B cell (primary cell): Measurements from ENCODE around the gene PARD3B. TPM values are rescaled to one million over a fixed set of nuclear protein-coding genes. Genes with fewer than 3 reads are reported as not detected.

Source experiments
- ATAC-seq: fragments of 200-7000 bp; cut with Tn5 transposase; one replicate; pipeline ENCODE4 v1.10.0; 2021; ENCODE audit warnings: low read depth, mild to moderate bottlenecking, moderate number of reproducible peaks, moderate library complexity
- CTCF ChIA-PET: fragments of 350-600 bp; sonication (Branson Sonifier 250); formaldehyde crosslinking; loops from one replicate; lab custom pipeline; 2021; ENCODE audit warnings: antibody characterized with exemption, inconsistent platforms; lab: Charles Lee
- POLR2A ChIA-PET: fragments of 350-600 bp; sonication (Branson Sonifier 250); formaldehyde crosslinking; loops from one replicate; lab custom pipeline; 2021; ENCODE audit warnings: antibody characterized with exemption; lab: Charles Lee
- DNase-seq: peaks from one replicate; pipeline ENCODE4 v3.0.0; 2013
- H2AFZ ChIP-seq: 2 replicates; pipeline ENCODE4 v1.6.1; 2012; ENCODE audit warnings: mild to moderate bottlenecking, low read depth, low read length; ENCODE audit not compliant: insufficient read depth, poor library complexity, severe bottlenecking
- H3K27ac ChIP-seq, 2 donors: 1 replicate in 1 of 2; 2 replicates in 1 of 2; pipeline ENCODE4 v1.5.1; 2012 to 2013; ENCODE audit warnings: low read length in 2 of 2, mild to moderate bottlenecking in 2 of 2, moderate library complexity in 1 of 2
- H3K27me3 ChIP-seq, 4 experiments: fragments of 200-600 bp in 1 of 4; sonication (generic) in 1 of 4; replicated peaks in 1 of 4; 1 replicate in 2 of 4; 2 replicates in 2 of 4; pipeline versions ENCODE4 v1.6.1 to v1.7.0; 2013 to 2016; ENCODE audit warnings: low read length in 3 of 4, mild to moderate bottlenecking in 2 of 4, mixed read lengths in 1 of 4, moderate library complexity in 1 of 4; ENCODE audit not compliant: insufficient read depth in 4 of 4, control insufficient read depth in 3 of 4; ENCODE audit errors: control extremely low read depth in 1 of 4
- H3K36me3 ChIP-seq, 2 experiments: replicated peaks in 1 of 2; 1 replicate in 1 of 2; 2 replicates in 1 of 2; pipeline versions ENCODE4 v1.6.1 to v1.7.1; 2013; ENCODE audit warnings: low read length in 1 of 2; ENCODE audit not compliant: insufficient read depth in 2 of 2, control insufficient read depth in 1 of 2; ENCODE audit errors: control extremely low read depth in 1 of 2, extremely low read depth in 1 of 2
- H3K4me1 ChIP-seq, 2 donors: fragments of 200-600 bp in 1 of 2; sonication (generic) in 1 of 2; 1 replicate in 1 of 2; 2 replicates in 1 of 2; pipeline versions ENCODE4 v1.5.1 to v1.6.1; 2013 to 2017; ENCODE audit warnings: low read length in 2 of 2; ENCODE audit not compliant: control insufficient read depth in 2 of 2, insufficient read depth in 2 of 2
- H3K4me2 ChIP-seq: replicated peaks from 2 replicates; pipeline ENCODE3; 2012; ENCODE audit warnings: mild to moderate bottlenecking, low read depth, low read length; ENCODE audit not compliant: poor library complexity, severe bottlenecking
- H3K4me3 ChIP-seq, 5 experiments: fragments of 200-600 bp in 1 of 5; sonication (generic) in 1 of 5; 1 replicate in 3 of 5; 2 replicates in 2 of 5; pipeline versions ENCODE4 v1.5.1 to v1.7.0; 2011 to 2016; ENCODE audit warnings: low read length in 4 of 5, mild to moderate bottlenecking in 4 of 5, low read depth in 2 of 5, control low read depth in 1 of 5, moderate library complexity in 1 of 5; ENCODE audit not compliant: insufficient read depth in 1 of 5; ENCODE audit errors: control extremely low read depth in 1 of 5, extremely low read depth in 1 of 5
- H3K79me2 ChIP-seq: fragments of 200-600 bp; sonication (generic); one replicate; pipeline ENCODE4 v1.6.0; 2016; ENCODE audit warnings: low read length; ENCODE audit not compliant: control insufficient read depth, insufficient read depth
- H3K9ac ChIP-seq: fragments of 200-600 bp; sonication (generic); 2 replicates; pipeline ENCODE4 v1.6.1; 2017; ENCODE audit warnings: mild to moderate bottlenecking, low read length, moderate library complexity
- H3K9me3 ChIP-seq, 3 donors: one replicate each; pipeline versions ENCODE4 v1.6.1 to v1.7.1; 2013; ENCODE audit warnings: low read length in 2 of 3; ENCODE audit not compliant: control insufficient read depth in 2 of 3, insufficient read depth in 1 of 3; ENCODE audit errors: control extremely low read depth in 1 of 3
- H4K20me1 ChIP-seq: 2 replicates; pipeline ENCODE4 v1.6.0; 2012; ENCODE audit warnings: mild to moderate bottlenecking, low read length; ENCODE audit not compliant: insufficient read depth, control insufficient read depth, poor library complexity, severe bottlenecking
- H3K27ac Mint-ChIP-seq: one replicate; pipeline ENCODE4 v1.8.0; 2021; ENCODE audit warnings: mixed read lengths
- H3K27me3 Mint-ChIP-seq: one replicate; pipeline ENCODE4 v1.8.0; 2021; ENCODE audit warnings: mixed read lengths
- H3K4me1 Mint-ChIP-seq: one replicate; pipeline ENCODE4 v1.8.0; 2021; ENCODE audit warnings: mixed read lengths
- H3K4me3 Mint-ChIP-seq: one replicate; pipeline ENCODE4 v1.8.0; 2021; ENCODE audit warnings: mixed read lengths
- H3K9me3 Mint-ChIP-seq: one replicate; pipeline ENCODE4 v1.8.0; 2022; ENCODE audit warnings: mixed read lengths; ENCODE audit not compliant: insufficient read depth
- EZH2 ChIP-seq: IDR thresholded peaks from 2 replicates; pipeline ENCODE4 v1.6.1; 2012; ENCODE audit warnings: borderline replicate concordance, low read depth, mild to moderate bottlenecking, moderate library complexity, low read length; ENCODE audit not compliant: insufficient read depth, poor library complexity, severe bottlenecking
- WGBS: methylation state at CpG from one replicate; pipeline ENCODE4 v1.1.5; 2013; ENCODE audit warnings: missing lambda C conversion rate; ENCODE audit not compliant: insufficient coverage; 5-methylcytosine and 5-hydroxymethylcytosine counted together
- intact Hi-C: fragments of 100-400 bp; cut with micrococcal nuclease; formaldehyde crosslinking; loops from one replicate; pipeline ENCODE4 v1.10.0; 2022
- polyA plus RNA-seq: library from polyadenylated mRNA; depleted of rRNA; stranded (reverse); fragments of >200 nt; gene quantifications from 2 replicates; pipeline ENCODE4 v1.2.3, GENCODE V29; 2012
- total RNA-seq, 2 donors: library from RNA; stranded (reverse); fragments of 120-200 nt in 1 of 2; gene quantifications; 1 replicate in 1 of 2; 2 replicates in 1 of 2; pipeline versions ENCODE4 v1.2.3 to v1.2.4, GENCODE V29; 2013 to 2022
- TF ChIP-seq, protein P1 (sequence below): fragments of 200-600 bp; IDR thresholded peaks from one replicate; pipeline ENCODE4 v1.8.0; 2022; ENCODE audit warnings: antibody characterized with exemption, mild to moderate bottlenecking

PARD3B gene
- total and polyA plus RNA-seq, 2 donors (not counting 1 experiment from before 2014, with no cell fraction given), result not detected

- H3K9ac ChIP-seq, result no peak overlapping the region
- H3K27me3 ChIP-seq, result no peaks in the 10 kb centered on the region
- no peak for DNase-seq
- H3K36me3 ChIP-seq, result no peaks in the 10 kb centered on the region
- POLR2A ChIA-PET, result no interaction called here
- H2AFZ ChIP-seq, result no peak overlapping the region
- H4K20me1 ChIP-seq, result no peaks in the 10 kb centered on the region
- Mint-ChIP-seq H3K4me3 (no peak overlapping the region), H3K27me3 (no peaks in the 10 kb centered on the region), H3K9me3 (no peaks in the 10 kb centered on the region), H3K27ac (no peak overlapping the region), H3K4me1 (no peaks in the 10 kb centered on the region)
- WGBS, result no CpG with 5 or more reads among the region's 1 CpG
- H3K27ac ChIP-seq, result no peak overlapping the region
- no peaks in the 10 kb centered on the region for H3K9me3 ChIP-seq
- no peak for ATAC-seq
- H3K4me1 ChIP-seq, result no peaks in the 10 kb centered on the region
- intact Hi-C loops, result no loop called here
- no peak overlapping the region for H3K4me2 ChIP-seq
- no peak overlapping the region for H3K4me3 ChIP-seq
- TF ChIP-seq EZH2, result no peak
- TF ChIP-seq, protein P1, sequence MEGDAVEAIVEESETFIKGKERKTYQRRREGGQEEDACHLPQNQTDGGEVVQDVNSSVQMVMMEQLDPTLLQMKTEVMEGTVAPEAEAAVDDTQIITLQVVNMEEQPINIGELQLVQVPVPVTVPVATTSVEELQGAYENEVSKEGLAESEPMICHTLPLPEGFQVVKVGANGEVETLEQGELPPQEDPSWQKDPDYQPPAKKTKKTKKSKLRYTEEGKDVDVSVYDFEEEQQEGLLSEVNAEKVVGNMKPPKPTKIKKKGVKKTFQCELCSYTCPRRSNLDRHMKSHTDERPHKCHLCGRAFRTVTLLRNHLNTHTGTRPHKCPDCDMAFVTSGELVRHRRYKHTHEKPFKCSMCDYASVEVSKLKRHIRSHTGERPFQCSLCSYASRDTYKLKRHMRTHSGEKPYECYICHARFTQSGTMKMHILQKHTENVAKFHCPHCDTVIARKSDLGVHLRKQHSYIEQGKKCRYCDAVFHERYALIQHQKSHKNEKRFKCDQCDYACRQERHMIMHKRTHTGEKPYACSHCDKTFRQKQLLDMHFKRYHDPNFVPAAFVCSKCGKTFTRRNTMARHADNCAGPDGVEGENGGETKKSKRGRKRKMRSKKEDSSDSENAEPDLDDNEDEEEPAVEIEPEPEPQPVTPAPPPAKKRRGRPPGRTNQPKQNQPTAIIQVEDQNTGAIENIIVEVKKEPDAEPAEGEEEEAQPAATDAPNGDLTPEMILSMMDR, result no peak
- no peaks in the 10 kb centered on the region for H3K79me2 ChIP-seq
- CTCF ChIA-PET, result no interaction called here
These were observed 119.9 kb downstream of the PARD3B start for GRCh38 chr2:204665207-204665606.

- POLR2A ChIA-PET, result no interaction called here
- no peak overlapping the region for H3K27ac Mint-ChIP-seq
- ATAC-seq, result no peak
These were observed 120.5 kb downstream of the PARD3B start for GRCh38 chr2:204665771-204666170.

More at GRCh38 chr2:204665771-204666170, 120.5 kb downstream of the PARD3B start:
- no peaks in the 10 kb centered on the region for H3K9me3 ChIP-seq
- H3K4me2 ChIP-seq, result no peak overlapping the region
- DNase-seq, result no peak
- no peaks in the 10 kb centered on the region for H3K4me1 ChIP-seq
- no peaks in the 10 kb centered on the region for H3K36me3 ChIP-seq
- no peaks in the 10 kb centered on the region for H4K20me1 ChIP-seq
- H2AFZ ChIP-seq, result no peak overlapping the region
- no peak overlapping the region for H3K9ac ChIP-seq
- H3K4me3 ChIP-seq, result no peak overlapping the region
- Mint-ChIP-seq H3K27me3 (no peaks in the 10 kb centered on the region), H3K9me3 (no peaks in the 10 kb centered on the region), H3K4me3 (no peak overlapping the region), H3K4me1 (no peaks in the 10 kb centered on the region)
- no peaks in the 10 kb centered on the region for H3K27me3 ChIP-seq
- H3K79me2 ChIP-seq, result no peaks in the 10 kb centered on the region
- WGBS, result 100% methylated on average over 2 of the region's 2 CpGs
- TF ChIP-seq, protein P1, result no peak
- TF ChIP-seq EZH2, result no peak
- intact Hi-C loops, result no loop called here
- CTCF ChIA-PET, result no interaction called here
- no peak overlapping the region for H3K27ac ChIP-seq
